Stimulated activated naive CD8-positive, alpha-beta T cell treated with anti-CD3 and anti-CD28 coated beads, Interleukin-15, amount 100 ng/mL, for 72 hours (primary cell): Measurements from ENCODE around the gene LEP.

Experiments used
- ATAC-seq: fragments of 150-1000 bp; cut with Tn5 transposase; 2 replicates; pipeline ENCODE4 v1.10.0; 2021; ENCODE audit warnings: mild to moderate bottlenecking, moderate library complexity
- DNase-seq, 2 donors: peaks; one replicate each; pipeline ENCODE4 v3.0.0; 2021 to 2022
- H3K27ac Mint-ChIP-seq, 2 donors: one replicate each; pipeline ENCODE4 v1.8.0; 2022; ENCODE audit warnings: mild to moderate bottlenecking in 2 of 2, mixed read lengths in 2 of 2, moderate library complexity in 2 of 2
- H3K27me3 Mint-ChIP-seq: one replicate; pipeline ENCODE4 v1.8.0; 2022; ENCODE audit warnings: mixed read lengths
- H3K4me1 Mint-ChIP-seq: one replicate; pipeline ENCODE4 v1.8.0; 2022; ENCODE audit warnings: mild to moderate bottlenecking, mixed read lengths
- H3K4me3 Mint-ChIP-seq, 2 donors: one replicate each; pipeline ENCODE4 v1.8.0; 2022; ENCODE audit warnings: mild to moderate bottlenecking in 2 of 2, mixed read lengths in 2 of 2, moderate library complexity in 1 of 2
- H3K9me3 Mint-ChIP-seq, 2 donors: one replicate each; pipeline ENCODE4 v1.8.0; 2022; ENCODE audit warnings: mixed read lengths in 2 of 2

LEP gene

DNA sequence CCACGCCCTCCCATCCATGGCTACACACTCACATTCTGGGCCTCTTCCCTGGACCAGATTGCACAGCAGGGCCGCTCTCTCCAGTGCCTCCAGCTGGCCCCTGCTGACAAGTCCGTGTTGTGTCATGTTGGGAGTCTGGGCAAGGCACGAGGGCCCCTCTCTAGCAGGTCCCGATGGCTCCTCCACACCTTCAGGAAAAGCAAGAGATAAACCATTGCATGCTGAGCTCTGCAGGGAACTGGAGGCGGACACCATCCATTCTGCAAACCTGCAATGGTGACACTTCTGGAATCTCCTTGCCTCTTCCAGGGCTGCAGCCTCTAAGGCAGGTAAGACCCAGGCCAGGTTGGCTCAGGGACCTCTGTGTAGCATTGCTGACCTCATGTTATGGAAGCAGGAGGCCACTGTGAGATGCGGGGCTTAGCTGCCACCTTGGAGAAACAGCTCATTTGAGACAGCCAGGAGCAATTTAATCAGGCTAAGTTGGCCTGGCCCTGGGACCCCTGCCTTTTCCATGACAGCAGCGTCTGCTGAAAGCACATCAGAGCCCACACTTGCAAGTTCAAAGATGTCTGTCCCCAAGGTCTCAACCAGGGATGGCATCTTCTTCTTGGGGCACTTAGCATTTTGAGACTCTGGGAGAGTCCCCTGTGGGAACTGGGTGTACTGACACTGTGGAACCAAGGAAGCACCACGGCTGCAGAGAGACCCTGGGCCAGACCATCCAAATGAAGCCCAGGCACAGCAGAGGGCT, 34.2 kb upstream of the LEP start:
- Mint-ChIP-seq H3K4me1 (peaks cover 12% of the 10 kb centered on the region), H3K27me3 (peaks cover 44% of the 10 kb centered on the region), H3K4me3 (no peak overlapping the region), H3K9me3 (no peaks in the 10 kb centered on the region), H3K27ac (no peak overlapping the region)
- DNase-seq (no peak), ATAC-seq (no peak)

DNA sequence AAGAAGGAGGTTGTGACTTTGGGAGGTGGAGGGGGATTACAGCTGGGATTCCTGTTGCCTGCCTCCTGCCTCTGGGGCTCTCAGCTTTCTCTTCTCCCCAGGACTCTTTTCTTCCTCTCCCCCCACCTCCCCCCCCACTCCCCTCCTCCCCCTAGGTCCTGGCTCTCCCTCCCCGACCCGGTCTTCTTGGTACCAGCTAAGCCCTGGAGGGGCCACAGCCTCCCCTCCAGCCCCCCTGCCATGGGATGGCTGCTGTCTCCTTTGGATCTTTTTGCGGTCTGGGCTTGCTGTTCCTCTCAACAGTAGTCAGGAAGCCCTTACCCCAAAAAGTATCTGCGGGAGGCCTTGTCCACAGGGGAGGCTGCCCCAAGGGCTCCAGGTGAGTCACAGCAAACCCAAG, 33.5 kb upstream of the LEP start:
- DNase-seq (no peak), ATAC-seq (no peak)
- Mint-ChIP-seq H3K4me3 (no peak overlapping the region), H3K4me1 (peaks cover 5% of the 10 kb centered on the region), H3K9me3 (no peaks in the 10 kb centered on the region), H3K27me3 (peaks cover 38% of the 10 kb centered on the region), H3K27ac (no peak overlapping the region)

DNA sequence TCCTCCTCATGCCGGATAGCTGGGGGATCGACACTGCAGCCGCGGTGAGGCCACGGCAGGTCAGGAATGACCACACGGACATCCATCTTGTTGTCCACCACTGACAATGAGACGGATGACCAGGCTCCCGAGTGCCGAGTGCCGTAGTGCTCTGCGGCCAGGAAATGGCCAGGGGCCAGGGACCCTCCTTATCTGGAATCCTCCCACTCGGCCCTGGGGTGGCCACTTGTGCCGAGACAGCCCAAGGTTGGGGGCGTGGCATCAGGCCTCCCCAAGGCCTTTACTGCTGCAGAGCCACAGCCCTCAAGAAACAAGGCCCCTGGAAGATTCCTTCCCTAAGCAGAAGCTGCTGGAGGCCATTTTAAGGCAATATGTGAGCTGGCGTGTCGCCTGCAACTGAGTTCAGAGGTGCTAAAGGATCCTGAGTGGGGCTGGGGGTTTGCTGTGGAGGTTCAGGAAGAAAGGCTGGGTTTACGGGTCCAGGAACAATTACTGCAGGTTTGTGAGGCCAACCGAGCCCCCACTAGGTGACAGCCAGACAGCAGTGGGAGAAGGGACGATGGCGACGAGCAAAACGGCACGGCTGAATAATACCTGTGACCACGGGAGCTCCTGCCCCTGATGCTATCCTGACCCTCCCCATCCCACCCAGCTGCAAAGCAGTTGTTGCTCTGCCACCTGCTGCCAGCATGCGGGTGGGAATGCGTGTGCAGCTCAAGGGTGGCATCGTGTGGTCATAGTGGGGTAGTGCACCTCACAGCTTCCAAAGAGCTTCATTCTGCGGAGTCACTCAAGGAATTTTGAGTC, 31.6 kb upstream of the LEP start:
- DNase-seq (peak; percentile 69), ATAC-seq (peak; percentile 64)
- H3K27me3 Mint-ChIP-seq = peaks cover 23% of the 10 kb centered on the region
- no peak overlapping the region for H3K4me3 Mint-ChIP-seq
- no peak overlapping the region for H3K27ac Mint-ChIP-seq
- H3K4me1 Mint-ChIP-seq = peaks cover 5% of the 10 kb centered on the region
- H3K9me3 Mint-ChIP-seq = no peaks in the 10 kb centered on the region

DNA sequence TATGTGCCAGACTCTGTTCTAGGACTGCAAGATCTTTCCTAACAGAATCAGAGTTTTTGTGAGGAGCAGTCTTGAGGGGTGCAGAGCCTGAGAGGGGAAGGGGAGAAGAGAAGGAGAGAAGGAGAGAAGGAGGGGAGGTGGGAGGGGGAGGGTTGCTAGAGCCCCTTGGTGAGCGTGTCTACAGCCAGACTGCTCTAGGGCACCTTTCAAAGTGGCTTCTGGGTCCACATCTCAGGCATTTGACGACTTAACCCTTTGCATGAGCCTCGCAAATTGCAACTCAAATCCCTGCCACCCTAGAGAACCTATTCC, 31.1 kb upstream of the LEP start:
- H3K9me3 Mint-ChIP-seq = no peaks in the 10 kb centered on the region
- no peak overlapping the region for H3K27ac Mint-ChIP-seq
- H3K4me3 Mint-ChIP-seq = no peak overlapping the region
- peaks cover 5% of the 10 kb centered on the region for H3K4me1 Mint-ChIP-seq
- ATAC-seq (no peak), DNase-seq (no peak)
- peaks cover 18% of the 10 kb centered on the region for H3K27me3 Mint-ChIP-seq

DNA sequence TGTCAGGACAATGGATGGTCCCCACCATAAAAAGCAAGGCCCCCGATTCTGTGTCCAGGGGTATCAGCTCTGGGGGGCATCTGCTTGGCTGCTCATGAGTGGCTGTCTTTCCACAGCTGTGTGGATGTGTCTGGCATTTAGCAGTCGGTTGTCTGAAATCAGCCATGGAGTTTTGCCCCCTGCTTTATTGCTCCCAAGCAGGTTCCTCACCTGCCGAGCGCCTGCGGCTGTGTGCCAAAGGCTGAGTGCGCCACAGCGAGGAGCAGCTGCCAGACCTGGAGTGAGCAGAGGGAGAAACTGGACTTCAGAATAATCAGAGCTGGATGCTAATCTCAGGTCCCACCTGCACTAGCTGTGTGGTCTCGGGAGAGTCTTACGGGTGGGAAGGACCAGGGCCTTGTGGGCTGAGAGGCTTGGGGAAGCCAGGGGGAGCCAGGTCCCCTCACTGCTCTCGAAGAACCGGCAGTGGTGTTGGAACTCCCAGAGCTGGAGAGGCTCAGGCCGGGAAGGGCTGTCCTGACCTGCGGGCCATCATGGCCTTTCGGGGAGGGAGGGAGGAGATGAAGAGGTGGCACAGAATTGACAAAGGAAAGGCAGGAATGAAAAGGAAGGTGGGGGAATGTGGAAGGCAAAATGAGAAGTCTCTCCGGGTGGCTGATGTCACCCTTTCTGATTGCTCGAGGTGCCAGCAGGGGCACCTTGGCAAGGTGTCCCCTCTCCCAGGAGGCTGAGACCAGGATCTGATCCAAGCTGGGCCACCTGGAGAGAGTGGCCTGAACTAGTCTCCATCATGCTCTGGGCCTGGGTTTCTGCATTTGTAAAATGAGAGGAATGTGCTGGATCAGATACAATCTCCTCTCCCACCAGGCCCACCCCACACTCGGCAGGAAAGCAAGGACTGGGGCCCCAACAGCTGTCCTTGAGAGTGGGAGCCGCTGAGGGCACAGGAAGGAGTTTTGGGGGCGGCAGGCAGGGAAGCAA, 30.2 kb upstream of the LEP start:
- H3K27ac Mint-ChIP-seq = no peak overlapping the region
- H3K4me1 Mint-ChIP-seq = peaks cover 5% of the 10 kb centered on the region
- DNase-seq (no peak), ATAC-seq (no peak)
- peaks cover 9% of the 10 kb centered on the region for H3K27me3 Mint-ChIP-seq
- no peaks in the 10 kb centered on the region for H3K9me3 Mint-ChIP-seq
- H3K4me3 Mint-ChIP-seq = no peak overlapping the region

DNA sequence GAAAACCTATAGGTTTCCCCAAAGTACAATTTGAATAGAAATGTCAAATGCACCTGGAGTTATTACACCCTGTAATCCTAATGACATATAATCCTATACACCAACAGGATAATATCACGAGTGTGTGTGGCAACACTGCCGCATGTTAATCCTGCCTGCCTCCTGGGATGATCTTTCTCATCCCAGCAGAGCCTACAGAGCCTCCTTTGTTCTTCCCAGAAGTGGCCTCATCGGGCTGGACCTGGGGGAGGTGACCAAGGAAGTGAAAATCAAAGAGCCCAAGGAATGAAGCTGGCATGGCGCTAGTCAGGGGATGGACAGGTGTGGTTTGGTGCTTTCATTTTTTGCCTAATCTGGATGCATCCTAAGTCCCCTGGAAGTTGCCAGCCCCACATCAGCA, 29.5 kb upstream of the LEP start:
- peaks cover 5% of the 10 kb centered on the region for H3K4me1 Mint-ChIP-seq
- no peak overlapping the region for H3K27ac Mint-ChIP-seq
- DNase-seq (no peak), ATAC-seq (no peak)
- H3K27me3 Mint-ChIP-seq = peaks cover 7% of the 10 kb centered on the region
- H3K4me3 Mint-ChIP-seq = no peak overlapping the region
- H3K9me3 Mint-ChIP-seq = no peaks in the 10 kb centered on the region

DNA sequence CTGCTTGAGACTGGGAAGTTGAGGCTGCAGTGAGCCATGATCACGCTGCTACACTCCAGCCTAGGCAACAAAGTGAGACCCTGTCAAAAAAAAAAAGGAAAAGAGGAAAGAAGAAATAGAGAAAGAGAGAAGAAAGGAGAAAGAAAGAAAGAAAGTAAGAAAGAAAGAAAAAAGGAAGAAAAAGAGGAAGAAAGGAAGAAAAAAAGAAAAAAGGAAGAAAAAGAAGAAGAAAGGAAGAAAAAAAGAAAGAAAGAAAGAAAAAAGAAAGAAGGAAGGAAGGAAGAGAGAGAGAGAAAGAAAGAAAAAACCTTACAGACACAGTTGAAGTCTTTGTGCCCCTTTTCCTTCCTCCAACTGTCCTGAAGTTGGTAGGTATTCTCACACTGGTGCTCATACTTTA, 26.6 kb upstream of the LEP start:
- Mint-ChIP-seq H3K27me3 (peaks cover 7% of the 10 kb centered on the region), H3K4me3 (no peak overlapping the region), H3K9me3 (no peaks in the 10 kb centered on the region), H3K4me1 (peaks cover 5% of the 10 kb centered on the region), H3K27ac (peak overlapping the region in 1 of 2 donors; percentile 0)
- ATAC-seq (no peak), DNase-seq (no peak)

DNA sequence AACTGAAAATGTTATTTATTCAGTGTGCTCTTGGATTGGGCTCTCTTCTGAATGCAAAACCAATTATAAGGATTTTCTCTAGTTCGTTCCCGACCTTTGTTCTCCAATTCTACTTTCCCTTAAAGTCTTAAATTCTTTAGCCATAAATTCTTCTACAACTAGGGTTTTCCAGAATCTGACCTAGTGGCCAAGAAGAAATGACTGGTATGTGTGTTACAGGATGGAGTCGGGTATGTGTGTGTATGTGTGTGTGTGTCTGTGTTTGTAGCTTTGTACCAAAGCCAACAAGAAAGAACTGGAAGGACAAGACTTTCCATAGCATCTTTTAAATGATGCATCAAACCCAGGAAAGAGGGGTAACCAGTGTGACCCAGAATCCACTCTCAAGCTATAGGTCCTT, 25.8 kb upstream of the LEP start:
- H3K27me3 Mint-ChIP-seq = peaks cover 15% of the 10 kb centered on the region
- no peaks in the 10 kb centered on the region for H3K4me1 Mint-ChIP-seq
- ATAC-seq = no peak
- H3K27ac Mint-ChIP-seq = no peak overlapping the region
- DNase-seq = no peak
- no peaks in the 10 kb centered on the region for H3K9me3 Mint-ChIP-seq
- H3K4me3 Mint-ChIP-seq = no peak overlapping the region

DNA sequence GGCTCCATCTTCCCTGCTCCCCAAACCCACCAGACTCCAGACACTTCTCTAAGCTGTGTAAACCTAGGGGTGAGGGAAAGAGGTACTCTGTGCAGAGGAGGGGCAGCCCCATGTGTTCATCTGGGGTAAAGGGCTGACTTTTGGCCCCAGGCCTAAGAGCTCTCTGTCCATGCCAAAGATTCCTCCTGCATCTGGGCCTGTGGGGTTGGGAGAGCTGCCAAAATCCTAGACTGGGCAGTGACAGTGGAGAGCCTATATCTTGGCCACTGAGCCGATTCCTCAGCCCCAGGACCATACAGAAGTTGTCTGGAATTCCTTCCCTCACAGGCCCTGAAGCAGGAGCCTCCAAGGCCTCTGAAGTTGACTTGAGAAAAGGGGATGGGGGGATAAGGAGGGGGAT, 25.3 kb upstream of the LEP start:
- Mint-ChIP-seq H3K4me3 (no peak overlapping the region), H3K27ac (no peak overlapping the region), H3K27me3 (peaks cover 18% of the 10 kb centered on the region), H3K9me3 (no peaks in the 10 kb centered on the region), H3K4me1 (no peaks in the 10 kb centered on the region)
- ATAC-seq = peak; percentile 20
- no peak for DNase-seq

DNA sequence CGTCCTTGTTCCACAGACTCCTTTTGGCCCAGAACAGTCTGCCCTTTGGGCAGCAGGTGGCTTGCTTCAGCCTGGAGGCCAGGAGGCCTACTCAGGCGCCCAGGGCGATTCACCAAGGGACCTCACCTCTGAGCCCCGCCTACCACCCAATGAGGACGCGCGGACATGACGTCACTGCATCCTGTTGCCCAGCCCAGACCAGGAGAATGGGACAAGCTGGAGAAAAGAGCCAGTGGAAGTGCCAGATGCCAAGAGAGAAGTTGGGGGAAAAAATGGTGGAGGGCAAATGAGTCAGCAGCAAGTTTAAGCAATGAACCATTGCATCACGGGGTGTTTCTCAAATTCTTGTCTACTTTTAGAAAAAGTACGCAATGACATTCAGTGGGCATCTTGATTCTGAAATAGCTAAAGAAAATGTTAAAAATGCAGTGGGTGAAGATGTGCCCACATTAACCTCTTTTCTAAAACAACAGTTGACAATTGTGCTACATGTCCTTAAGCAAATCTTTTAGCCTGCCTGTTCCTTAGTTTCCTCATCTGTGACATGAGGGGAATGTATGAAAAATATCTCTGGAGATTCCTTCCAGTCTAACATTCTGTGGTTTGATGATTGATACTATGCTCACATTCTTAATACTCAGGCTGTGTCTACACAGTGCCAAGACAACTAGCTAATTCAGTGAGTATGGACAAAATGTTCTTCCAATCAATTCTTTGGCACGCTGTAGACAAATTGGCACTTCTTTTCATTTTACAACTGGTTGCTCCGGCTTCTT, 23.9 kb upstream of the LEP start:
- ATAC-seq (no peak), DNase-seq (no peak)
- no peaks in the 10 kb centered on the region for H3K9me3 Mint-ChIP-seq
- H3K4me1 Mint-ChIP-seq = no peaks in the 10 kb centered on the region
- no peak overlapping the region for H3K27ac Mint-ChIP-seq
- H3K4me3 Mint-ChIP-seq = no peak overlapping the region
- peaks cover 28% of the 10 kb centered on the region for H3K27me3 Mint-ChIP-seq

DNA sequence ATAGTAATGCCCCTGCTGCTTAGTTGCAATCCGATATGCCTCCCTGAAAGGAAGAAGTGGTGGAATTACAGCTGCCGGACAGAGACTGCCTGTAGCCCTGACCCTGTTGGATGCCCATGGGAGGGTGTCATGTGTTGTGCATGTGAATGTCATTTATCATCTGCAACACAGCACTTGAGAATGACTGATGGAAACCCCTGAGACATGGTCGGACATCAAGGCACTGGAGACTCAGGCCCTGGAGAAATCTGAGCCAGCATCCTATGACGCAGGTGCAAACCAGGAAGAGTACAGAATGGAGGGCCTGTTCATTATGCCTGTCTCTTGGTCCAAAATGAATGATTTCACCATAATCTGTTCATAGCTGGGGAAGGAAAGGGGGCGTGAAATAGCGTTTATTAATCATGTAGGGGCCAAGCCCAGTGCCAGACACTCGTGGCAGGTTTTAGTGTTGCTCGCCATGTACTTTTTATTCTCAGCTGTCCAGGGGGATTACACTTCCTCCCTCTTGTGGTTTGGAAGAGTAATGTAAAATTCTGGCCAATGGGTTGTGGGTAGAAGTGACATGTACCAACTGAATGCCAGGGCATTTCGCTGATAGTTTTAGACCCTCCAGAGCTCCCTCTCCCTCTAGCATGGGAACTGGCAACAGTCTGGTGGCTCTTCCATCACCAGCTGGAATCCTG, 23.0 kb upstream of the LEP start:
- DNase-seq = no peak
- no peak overlapping the region for H3K27ac Mint-ChIP-seq
- no peaks in the 10 kb centered on the region for H3K4me1 Mint-ChIP-seq
- no peak overlapping the region for H3K4me3 Mint-ChIP-seq
- H3K9me3 Mint-ChIP-seq = no peaks in the 10 kb centered on the region
- H3K27me3 Mint-ChIP-seq = peaks cover 35% of the 10 kb centered on the region
- no peak for ATAC-seq

DNA sequence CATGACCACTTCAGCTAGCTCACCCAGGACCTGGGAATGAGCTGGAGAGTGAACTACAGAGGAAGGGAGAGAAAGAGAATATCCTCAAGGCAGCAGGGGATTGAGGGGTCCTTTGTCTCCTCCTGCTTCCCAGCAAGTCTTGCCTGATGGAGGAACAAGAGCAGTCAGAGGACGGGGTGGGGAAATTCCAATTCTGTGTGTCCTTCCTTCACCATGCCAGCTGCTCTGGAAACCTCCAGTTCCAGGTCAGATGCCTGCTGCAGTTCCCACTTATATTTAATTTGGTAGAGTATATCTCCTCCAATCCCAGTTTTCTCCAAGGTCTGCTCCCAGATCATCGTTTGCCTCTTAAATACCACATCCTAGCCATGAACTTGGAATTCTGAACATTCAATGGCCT, 21.4 kb upstream of the LEP start:
- no peak for DNase-seq
- H3K9me3 Mint-ChIP-seq = no peaks in the 10 kb centered on the region
- H3K27me3 Mint-ChIP-seq = peaks cover 42% of the 10 kb centered on the region
- ATAC-seq = no peak
- no peaks in the 10 kb centered on the region for H3K4me1 Mint-ChIP-seq
- H3K4me3 Mint-ChIP-seq = no peak overlapping the region
- H3K27ac Mint-ChIP-seq = no peak overlapping the region

DNA sequence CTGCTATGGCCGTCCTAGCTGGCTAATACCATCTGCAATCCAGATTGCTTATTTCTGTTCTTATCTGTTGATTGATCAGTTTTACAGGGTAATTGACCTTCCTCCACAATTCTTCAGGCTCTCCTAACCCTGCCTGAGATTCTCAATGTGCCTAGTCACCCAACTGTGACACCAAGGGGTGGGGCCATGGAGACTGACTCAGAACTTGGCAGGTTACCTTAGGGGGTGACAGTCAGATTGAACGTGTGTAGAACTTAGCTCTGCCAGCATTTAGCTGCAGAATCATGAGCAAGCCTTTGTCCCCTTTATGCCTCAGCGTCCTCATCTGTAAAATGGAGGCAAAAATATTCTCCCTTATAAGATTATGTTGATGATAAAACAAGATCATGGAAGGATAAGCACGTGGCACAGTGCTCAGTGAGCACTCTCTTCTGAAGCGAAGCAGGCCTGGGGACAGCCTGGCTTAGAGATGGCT, 19.1 kb upstream of the LEP start:
- Mint-ChIP-seq H3K9me3 (no peaks in the 10 kb centered on the region), H3K27ac (no peak overlapping the region), H3K4me1 (no peaks in the 10 kb centered on the region), H3K4me3 (no peak overlapping the region), H3K27me3 (peaks cover 42% of the 10 kb centered on the region)
- ATAC-seq (no peak), DNase-seq (no peak)

DNA sequence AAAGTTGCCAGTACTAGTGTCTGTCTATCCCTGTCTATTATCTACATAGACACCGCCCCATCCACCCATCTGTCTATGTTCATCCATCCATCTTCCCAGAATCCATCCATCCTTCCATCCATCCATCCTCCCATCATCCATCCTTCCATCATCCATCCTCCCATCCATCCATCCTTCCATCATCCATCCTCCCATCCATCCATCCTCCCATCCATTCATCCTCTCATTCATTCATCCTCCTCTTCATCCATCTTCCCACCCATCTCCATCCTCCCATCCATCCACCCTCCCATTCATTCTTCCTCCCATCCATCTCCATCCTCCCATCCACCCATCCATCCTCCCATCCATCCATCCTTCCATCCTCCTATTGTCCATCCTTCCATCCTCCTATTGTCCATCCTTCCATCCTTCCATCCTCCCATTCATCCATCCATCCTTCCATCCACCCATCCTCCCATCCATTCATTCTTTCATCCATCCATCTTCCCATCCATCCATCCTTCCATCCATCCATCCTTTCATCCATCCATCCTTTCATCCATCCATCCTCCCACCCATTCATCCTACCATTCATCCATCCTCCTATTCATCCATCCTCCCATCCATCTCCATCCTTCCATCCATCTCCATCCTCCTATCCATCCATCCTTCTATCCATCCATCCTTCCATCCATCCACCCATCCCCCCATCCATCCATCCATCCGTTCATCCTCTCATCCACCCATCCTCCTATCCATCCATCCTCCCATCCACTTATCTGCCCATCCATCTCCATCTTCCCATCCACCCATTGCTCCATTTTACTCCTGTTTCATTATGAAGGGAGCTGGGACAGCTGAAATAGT, 14.7 kb upstream of the LEP start:
- Mint-ChIP-seq H3K4me1 (no peaks in the 10 kb centered on the region), H3K27ac (no peak overlapping the region), H3K9me3 (no peaks in the 10 kb centered on the region), H3K4me3 (no peak overlapping the region), H3K27me3 (peaks cover 23% of the 10 kb centered on the region)
- DNase-seq = no peak
- no peak for ATAC-seq
